ENCODE data around the gene HOXB3.

Gene HOXB3

GRCh38 chr17:48553826-48554225 is 36.2 kb downstream of the HOXB3 start:
- no peak for DNase-seq

DNA sequence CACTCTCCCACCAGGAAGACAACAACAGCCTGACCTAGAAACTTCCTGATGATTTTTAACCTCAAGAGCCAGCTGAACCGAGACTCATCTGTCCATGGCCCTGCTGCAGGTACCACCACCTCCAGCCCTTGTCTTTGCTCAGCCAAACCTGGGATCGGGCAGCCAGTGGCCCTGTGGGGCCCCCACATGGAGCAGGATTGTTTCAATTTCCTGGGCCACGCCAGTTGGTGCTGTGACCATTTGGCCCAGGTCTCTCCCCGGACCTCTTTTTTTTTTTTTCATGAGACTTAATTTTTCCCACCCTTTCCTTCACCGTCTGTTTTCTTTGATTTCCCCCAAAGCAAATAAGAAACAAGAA is 36.9 kb downstream of the HOXB3 start:
- DNase-seq: no peak

GRCh38 chr17:48552466-48553189 is 37.4 kb downstream of the HOXB3 start:
- DNase-seq: no peak

- DNase-seq: no peak
Observed at GRCh38 chr17:48551596-48552465, 38.2 kb downstream of the HOXB3 start.

DNA sequence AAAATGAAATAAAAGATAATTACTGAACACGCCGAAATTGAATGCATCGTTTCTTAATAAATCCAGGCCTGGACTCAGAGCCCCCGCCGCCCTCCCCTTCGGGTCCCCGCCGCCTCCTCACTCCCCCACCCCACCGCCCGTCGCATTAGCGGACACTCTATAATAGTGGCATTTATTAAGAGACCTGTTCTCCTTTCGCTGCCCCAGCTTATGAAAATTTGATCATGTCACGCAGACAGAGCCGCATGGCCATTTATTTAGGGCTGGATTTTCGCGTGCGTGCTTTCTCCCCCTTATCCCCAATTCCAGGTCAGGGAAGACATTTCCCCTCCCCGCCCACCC is 38.9 kb downstream of the HOXB3 start:
- DNase-seq: no peak

DNA sequence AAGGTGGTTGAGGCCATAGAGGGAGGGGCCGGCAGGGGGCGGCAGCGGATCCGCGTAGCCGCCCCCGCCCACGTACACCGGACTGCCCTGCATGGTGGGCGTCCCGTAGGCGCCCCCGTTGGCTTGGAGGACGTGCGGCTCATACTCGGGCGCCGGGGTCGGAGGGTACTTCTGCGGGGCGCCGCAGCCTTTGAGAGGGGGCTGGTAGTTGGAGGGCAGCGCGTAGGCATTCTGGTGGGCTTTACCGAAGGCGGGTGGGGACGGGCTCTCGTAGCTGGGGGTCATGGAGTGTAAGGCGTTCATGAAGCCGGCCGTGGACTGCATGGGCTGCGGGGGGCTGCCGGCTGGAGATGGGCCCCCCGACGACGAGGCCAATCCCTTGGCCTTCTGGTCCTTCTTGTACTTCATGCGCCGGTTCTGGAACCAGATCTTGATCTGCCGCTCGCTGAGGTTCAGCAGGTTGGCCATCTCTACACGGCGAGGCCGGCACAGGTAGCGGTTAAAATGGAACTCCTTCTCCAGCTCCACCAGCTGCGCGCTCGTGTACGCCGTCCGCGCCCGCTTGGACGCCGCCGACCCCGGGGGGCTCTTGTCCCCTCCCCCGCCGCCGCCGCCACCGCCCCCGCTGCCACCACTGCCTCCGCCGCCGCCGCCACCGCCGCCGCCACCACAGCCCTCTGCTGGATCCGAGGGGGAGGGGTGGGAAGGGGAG is 39.4 kb downstream of the HOXB3 start:
- DNase-seq: no peak

DNA sequence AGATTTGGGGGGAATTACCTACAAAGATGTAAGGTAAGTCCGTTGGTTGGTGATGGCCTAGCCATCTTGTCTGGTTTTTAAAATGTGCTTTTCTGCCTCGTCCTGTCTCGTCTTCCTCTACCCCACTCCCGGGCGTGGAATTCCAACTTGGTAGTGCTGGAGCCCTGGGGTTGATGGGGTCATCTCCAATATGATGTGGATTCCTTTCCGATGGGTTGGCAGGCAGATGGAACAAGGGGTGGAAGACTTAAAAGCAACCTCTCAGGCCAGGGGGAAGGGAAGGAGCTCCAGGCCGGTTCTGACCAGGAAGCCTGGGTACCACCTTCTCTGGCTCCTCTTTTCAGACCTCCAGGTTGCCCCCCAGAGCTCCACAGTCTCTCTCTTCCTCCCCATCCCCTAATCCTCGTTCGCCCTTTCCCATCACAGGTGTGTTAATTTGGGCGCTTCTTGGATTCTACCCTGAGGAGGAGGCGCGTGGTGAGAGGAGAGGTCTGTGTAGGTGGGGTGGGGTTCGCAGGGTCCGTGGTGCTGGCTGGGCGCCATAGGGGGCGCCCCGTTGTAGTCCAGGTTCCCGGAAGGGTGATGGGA is 40.0 kb downstream of the HOXB3 start:
- no peak for DNase-seq

DNA sequence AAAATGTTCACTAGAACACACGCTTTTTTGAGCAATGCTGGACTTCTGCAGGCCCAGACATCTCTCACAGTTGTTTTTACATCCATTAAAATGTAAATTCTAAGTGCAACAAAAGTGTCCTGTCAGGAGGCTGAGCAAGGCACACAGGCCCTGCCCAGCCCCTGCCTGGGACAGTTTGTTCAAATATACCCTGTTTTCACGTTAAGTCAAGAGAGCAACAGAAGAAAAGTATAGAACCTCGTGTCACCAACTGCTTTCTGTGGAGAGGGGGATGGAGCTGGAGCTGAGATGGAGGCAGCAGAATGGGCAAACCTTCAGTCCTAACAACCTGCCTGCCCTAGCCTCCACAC is 40.8 kb downstream of the HOXB3 start:
- DNase-seq: no peak

DNA sequence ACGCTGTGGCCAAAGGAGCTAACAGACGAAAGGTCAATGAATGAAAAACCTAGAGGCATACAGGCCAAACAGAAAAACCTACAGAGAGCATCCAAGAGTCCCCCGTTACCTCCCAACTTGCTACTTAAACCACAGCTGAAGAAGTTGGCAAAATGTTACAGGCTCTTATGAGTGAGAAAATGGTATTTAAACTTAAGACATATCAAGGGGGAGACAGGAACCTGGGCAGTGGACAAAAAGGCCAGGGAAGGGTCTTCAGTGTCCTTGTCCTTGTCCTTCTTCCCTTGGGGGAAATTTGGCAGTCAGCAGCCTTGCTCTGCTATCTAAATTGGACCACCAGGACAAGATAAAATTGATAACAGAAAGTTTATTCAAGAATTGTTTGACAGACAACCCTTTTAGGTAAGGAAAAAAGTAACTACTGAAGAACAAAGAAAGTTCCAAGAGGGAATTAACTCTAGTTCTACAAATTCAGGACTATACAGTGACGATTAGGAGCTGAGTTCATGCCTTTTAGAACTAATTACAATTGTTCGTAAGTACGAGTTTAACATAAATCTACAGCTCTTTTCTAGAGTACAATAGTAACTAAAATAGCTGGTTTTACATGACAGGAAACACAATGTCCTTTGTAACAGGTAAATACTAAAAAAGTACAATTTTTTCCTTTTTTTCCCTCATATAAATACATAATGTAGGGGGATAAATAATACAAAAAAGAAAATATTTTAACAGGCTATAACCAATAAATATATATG is 41.3 kb downstream of the HOXB3 start:
- no peak for DNase-seq

- peak; percentile 56 for DNase-seq
Observed at GRCh38 chr17:48547808-48548522, 42.1 kb downstream of the HOXB3 start.

DNA sequence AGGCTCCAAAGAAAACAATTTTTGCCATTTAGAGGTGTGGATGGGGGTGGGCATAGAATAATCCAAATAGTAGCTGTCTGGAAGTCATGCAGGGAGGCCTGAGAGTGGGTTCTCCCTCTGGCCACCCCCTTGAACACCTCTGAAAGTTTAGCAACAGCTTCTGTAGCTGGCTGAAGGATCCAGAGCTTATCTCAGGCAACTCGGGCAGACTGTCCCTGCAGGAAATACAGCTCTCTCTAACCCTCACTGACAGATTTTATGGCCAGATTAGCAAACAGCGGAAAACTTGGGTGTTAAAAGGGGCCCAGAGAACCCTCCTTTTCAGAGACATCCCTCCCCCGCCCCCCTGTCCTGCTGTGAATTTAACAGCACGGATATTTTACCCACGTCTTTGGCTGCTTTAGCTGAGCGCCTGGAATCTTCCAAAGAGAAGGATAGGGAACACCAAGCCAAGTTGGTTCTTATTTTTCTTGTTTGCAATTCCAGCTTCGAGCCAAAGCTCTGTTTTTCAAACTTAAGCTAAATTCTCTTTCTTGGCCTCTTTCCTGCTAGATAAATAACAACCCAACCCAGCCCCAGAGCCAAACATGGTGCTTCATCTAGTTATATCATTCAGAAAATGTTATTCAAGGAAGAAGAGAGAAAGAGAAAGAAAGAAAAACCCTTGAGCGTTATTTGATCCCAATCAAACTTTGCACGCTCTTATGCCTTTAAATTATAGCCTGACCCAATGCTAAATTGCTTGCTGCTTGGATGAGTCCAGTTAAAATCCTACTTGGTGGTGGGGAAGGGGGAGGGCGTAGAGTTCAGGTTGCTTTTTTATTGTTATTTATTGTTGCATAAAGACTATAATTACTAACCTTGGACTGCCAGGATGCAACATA is 42.9 kb downstream of the HOXB3 start:
- DNase-seq: peak; percentile 36

DNA sequence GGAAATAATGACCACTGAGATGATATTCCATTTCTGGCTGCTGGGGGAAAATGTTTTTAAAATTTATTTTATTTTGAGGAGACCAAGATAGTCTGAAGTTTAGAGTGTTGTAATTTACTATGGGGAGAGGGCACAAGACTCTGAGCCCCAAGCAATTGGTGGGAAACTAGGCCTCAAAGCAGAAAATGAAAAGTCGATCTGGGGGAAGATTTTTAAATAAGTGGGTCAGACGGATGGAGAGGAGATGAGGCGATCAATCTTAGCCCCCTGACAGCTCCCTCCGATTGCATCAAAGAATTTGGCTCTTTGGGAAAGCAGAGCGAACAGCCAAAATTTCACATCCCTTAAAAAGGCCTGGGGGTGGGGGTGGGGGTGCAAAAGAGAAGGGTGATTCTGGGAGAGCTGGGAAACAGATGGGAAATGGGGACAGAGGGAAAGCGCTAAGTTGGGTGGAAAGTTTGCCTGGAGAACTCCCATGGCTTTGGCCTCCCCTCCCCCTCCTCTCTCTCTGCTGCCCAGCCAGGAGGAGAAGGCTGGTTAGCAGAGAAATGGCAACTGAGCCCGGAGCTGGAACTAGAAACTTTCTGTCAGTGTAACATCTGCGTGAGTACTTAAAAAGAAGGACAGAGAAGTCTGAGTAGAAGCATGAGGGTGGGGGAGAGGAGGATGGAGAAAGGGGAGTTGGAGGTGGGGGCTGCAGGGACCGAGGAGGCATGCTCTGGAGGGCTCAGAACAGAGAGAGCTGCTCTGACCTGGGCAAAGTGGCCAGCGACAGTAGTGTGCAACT is 43.7 kb downstream of the HOXB3 start:
- DNase-seq: no peak

GRCh38 chr17:48545539-48545938 is 44.5 kb downstream of the HOXB3 start:
- DNase-seq: no peak

DNA sequence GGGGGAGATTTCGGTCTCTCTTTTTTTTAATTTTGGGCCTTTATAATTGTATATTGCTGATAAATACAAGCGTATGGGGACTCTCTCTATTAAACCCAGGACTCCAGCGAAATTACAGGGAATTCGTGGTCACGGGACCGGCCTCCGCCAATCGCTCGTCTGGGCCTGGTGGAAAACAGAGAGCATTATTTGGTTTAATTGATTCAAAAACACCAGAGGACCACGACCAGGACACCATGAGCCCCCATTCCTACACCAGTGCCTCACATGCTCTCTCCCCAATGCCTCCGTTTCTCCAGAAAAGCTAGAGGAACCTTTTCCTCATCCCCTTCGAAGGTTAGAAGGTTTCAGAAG is 45.0 kb downstream of the HOXB3 start, which contains the start of gene HOXB2:
Gene HOXB2 (minus strand): TSS at position 88 of the 354 bp plus-strand sequence. CDS start 198 bp downstream, outside the sequence.
- no peak for DNase-seq

DNA sequence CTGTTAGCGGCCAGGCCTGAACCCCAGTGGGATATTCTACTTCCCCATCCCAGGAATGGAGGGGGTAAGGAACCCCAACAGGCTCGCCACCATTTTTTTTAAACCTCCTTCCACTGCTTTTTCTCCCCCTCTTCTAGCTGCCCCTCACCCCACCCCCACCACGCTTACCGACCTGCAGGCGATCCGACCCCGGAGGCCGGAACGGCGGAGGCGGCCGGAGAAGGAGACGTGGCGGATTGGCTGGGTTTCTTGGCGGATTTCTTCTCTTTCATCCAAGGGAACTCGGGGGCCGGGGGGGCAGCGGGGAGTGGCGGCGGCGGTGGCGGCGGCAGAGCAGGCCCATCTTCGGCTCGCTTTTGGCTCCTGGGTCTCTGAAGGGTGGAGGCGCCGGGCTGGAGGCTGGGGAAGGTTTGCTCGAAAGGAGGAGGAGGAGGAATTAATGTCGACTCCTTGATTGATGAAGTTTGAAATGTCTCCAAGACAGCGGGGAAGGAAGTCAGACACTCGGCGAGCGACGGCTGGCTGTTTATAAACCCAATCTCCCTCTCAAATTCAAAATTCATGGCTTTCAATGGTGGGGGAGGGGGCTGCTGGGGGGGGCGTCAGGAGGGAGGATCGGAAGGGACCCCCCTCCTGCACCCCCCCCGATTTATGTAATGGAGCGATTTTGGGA is 45.6 kb downstream of the HOXB3 start:
- DNase-seq: peak; percentile 56

DNA sequence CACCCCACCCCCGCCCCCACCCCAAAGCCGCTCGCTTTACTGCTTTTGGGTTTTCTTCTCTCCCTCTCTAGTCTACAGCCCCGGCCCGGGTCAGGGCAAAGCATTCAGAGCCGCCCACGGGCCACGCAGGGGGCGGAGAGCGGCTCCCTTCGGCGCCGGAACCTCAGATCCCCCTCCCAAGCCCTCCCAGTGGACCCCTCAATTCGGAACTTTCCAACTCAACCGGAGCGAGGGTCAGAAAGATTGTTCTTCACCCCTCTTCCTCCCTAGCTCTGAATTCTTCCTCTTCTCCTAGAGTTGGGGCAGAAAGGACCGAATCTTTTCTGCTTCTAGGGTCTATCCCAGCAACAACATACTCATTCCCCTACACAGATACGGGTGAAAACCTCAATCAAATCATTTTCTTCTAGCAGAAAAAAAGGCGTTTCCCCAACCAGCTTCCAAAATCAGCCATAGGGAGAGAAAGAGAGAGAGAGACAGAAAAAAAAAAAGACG is 46.1 kb downstream of the HOXB3 start:
- no peak for DNase-seq

DNA sequence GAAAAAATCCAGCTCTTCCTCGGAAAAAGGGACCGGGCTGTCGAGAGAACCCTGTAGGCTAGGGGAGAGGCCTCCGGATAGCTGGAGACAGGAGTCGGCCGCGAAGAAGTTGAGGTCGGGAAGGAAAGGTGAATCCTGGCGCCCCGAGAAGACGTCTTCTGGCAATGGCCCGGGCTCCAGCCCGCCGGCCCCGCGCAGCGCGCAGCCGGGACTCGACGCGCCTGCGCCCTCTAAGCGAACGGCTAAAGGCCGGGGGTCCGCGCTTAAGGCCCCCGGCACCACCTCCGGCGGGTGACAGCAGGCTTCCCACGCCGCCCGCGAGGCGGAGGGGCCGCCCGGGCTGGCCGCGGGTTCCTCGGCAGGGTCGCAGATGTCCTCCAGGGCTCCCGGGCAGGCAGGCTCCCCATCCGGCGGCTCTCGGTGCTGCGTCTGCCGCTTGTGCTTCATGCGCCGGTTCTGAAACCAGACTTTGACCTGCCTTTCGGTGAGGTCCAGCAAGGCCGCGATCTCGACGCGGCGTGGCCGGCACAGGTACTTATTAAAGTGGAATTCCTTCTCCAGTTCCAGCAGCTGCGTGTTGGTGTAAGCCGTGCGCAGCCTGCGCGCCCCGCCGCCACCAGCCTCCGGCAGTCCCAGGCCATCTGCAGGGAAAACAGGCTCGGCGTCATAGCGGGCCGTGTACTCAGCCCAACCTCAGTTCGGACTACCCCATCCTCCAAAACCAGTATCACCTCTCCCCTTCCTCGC is 46.8 kb downstream of the HOXB3 start:
- peak; percentile 76 for DNase-seq

GRCh38 chr17:48542698-48543106 is 47.3 kb downstream of the HOXB3 start:
- DNase-seq: no peak
